ENCODE data around the gene PNKD. TPM values are rescaled to one million over a fixed set of nuclear protein-coding genes. Genes with fewer than 3 reads are reported as not detected.

The PNKD gene
- total RNA-seq, 2 experiments from 2014 or later: 20.4 to 21.4 TPM

- Mint-ChIP-seq H3K4me3 (no peak overlapping the region), H3K36me3 (ENCODE audit: low read depth) (no peaks in the 10 kb centered on the region), H3K27ac (no peak overlapping the region), H3K27me3 (ENCODE audit: low read depth) (no peaks in the 10 kb centered on the region), H3K9me3 (no peaks in the 10 kb centered on the region), H3K4me1 (ENCODE audit: low read depth) (peaks cover 21% of the 10 kb centered on the region)
- CTCF ChIA-PET: interaction anchor here (1.6 kb wide), 1 partner anchor 359 kb away, joined by 3 read pairs; no protein-coding TSS in a partner anchor
- intact Hi-C loops (cut with micrococcal nuclease): no loop called here
- no peak for DNase-seq
Observed at GRCh38 chr2:218329027-218329825, 58.9 kb downstream of the PNKD start.

- intact Hi-C loops (cut with micrococcal nuclease): no loop called here
- DNase-seq: no peak
- Mint-ChIP-seq H3K36me3 (ENCODE audit: low read depth) (no peaks in the 10 kb centered on the region), H3K4me3 (no peak overlapping the region), H3K27ac (no peak overlapping the region), H3K4me1 (ENCODE audit: low read depth) (peaks cover 21% of the 10 kb centered on the region), H3K9me3 (no peaks in the 10 kb centered on the region), H3K27me3 (ENCODE audit: low read depth) (no peaks in the 10 kb centered on the region)
- CTCF ChIA-PET: interaction anchor here (0.8 to 1.6 kb wide), 2 partner anchors 26 to 358 kb away, joined by 3 to 4 read pairs; no protein-coding TSS in a partner anchor
Observed at GRCh38 chr2:218329826-218330593, 59.7 kb downstream of the PNKD start.

GRCh38 chr2:218331745-218332144 is 61.4 kb downstream of the PNKD start:
- no peaks in the 10 kb centered on the region for H3K27me3 Mint-ChIP-seq (ENCODE audit: low read depth)
- H3K36me3 Mint-ChIP-seq (ENCODE audit: low read depth): no peaks in the 10 kb centered on the region
- H3K9me3 Mint-ChIP-seq: no peaks in the 10 kb centered on the region
- H3K4me3 Mint-ChIP-seq: no peak overlapping the region
- CTCF ChIA-PET: interaction anchor here (1.3 kb wide), 1 partner anchor 25 kb away, joined by 4 read pairs; the partner anchor contains the start of gene CATIP
- intact Hi-C loops (cut with micrococcal nuclease): no loop called here
- no peak overlapping the region for H3K27ac Mint-ChIP-seq
- H3K4me1 Mint-ChIP-seq (ENCODE audit: low read depth): peaks cover 9% of the 10 kb centered on the region
- DNase-seq: no peak

GRCh38 chr2:218332288-218332687 is 62.0 kb downstream of the PNKD start:
- intact Hi-C loops (cut with micrococcal nuclease): no loop called here
- H3K27me3 Mint-ChIP-seq (ENCODE audit: low read depth): no peaks in the 10 kb centered on the region
- H3K4me3 Mint-ChIP-seq: no peak overlapping the region
- DNase-seq: no peak
- H3K4me1 Mint-ChIP-seq (ENCODE audit: low read depth): peaks cover 9% of the 10 kb centered on the region
- no peak overlapping the region for H3K27ac Mint-ChIP-seq
- H3K9me3 Mint-ChIP-seq: no peaks in the 10 kb centered on the region
- no peaks in the 10 kb centered on the region for H3K36me3 Mint-ChIP-seq (ENCODE audit: low read depth)
- CTCF ChIA-PET: interaction anchor here (1.3 kb wide), 1 partner anchor 24 kb away, joined by 4 read pairs; the partner anchor contains the start of gene CATIP

DNA sequence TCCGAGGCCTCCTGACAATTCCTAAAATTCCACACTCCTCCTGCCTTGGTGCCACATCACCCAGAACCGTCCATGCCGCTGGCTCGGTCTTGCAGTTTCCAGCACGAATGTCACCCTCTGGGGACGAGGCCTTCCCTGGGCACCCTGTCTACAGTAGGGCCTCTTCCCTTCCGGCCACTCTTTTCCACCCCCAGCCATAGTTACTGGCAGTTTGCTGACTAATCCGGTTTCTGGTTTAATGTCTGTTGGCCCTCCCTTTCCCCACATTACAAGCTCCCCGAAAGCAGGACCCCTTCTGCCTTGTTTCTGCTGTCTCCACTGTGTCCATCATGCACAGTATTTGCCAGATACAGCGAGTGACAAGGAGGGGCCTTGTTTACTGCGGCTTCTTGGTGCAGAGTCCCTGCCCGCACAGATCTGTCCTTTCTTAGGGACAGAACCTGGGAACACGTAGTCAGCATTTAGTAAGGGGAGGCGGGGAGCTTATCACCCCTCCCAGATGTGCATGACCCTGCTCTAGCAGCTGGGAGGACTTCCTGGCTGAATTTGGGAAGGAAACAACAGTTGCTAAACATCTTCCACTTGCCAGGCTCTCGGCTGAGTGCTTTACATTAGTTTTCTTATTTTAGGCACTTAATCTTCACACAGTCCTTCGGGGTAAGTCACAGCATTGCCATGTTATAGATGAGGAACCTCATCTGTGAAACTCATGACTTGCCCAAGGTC is 62.8 kb downstream of the PNKD start:
- Mint-ChIP-seq H3K4me1 (ENCODE audit: low read depth) (peaks cover 8% of the 10 kb centered on the region), H3K4me3 (no peak overlapping the region), H3K27ac (no peak overlapping the region), H3K9me3 (no peaks in the 10 kb centered on the region), H3K36me3 (ENCODE audit: low read depth) (no peaks in the 10 kb centered on the region), H3K27me3 (ENCODE audit: low read depth) (no peaks in the 10 kb centered on the region)
- CTCF ChIA-PET: no interaction called here
- intact Hi-C loops (cut with micrococcal nuclease): no loop called here
- no peak for DNase-seq

DNA sequence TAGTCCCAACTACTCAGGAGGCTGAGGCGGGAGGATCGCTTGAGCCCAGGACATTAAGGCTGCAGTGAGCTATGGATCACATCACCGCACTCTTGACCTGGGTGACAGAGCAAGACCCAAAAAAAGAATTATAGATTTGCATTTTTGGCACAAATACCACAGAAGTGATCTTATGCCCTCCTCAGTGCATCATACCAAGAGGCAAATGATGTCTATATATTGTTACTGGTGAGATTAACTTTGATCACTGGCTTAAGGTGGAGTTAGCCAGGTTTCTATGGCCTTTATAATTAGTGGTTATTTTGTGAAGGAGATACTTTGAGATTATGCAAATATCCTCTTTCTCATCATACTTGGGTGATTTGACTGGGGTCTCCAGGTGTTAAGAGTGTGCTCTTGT is 64.2 kb downstream of the PNKD start:
- no peaks in the 10 kb centered on the region for H3K27me3 Mint-ChIP-seq (ENCODE audit: low read depth)
- CTCF ChIA-PET: no interaction called here
- no peak overlapping the region for H3K4me3 Mint-ChIP-seq
- no peak overlapping the region for H3K27ac Mint-ChIP-seq
- peaks cover 8% of the 10 kb centered on the region for H3K4me1 Mint-ChIP-seq (ENCODE audit: low read depth)
- DNase-seq: no peak
- no peaks in the 10 kb centered on the region for H3K36me3 Mint-ChIP-seq (ENCODE audit: low read depth)
- intact Hi-C loops (cut with micrococcal nuclease): no loop called here
- H3K9me3 Mint-ChIP-seq: no peaks in the 10 kb centered on the region

DNA sequence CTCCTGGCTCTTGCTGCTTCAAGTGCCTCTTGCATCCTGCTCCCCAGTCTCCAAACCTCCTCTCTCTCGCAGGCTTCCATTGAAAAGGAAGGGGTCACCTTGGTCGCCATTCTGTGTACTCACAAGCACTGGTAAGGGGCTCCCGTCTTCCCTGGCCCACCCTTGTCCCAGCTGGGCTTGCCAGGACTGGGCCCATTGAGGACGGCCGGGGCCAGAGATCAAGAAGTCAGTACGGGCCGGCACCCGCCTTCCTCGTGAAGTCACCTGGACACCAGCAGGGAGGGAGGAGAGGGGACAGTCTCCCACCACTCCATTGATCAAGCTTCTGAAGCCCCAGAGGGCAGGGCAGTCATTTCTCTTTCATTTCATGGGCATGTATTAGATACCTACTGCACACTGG is 70.3 kb downstream of the PNKD start:
- CTCF ChIA-PET: interaction anchor here (0.6 kb wide), 1 partner anchor 511 kb away, joined by 6 read pairs; no protein-coding TSS in a partner anchor
- Mint-ChIP-seq H3K4me3 (no peak overlapping the region), H3K4me1 (ENCODE audit: low read depth) (no peaks in the 10 kb centered on the region), H3K9me3 (no peaks in the 10 kb centered on the region), H3K27me3 (ENCODE audit: low read depth) (no peaks in the 10 kb centered on the region), H3K27ac (no peak overlapping the region), H3K36me3 (ENCODE audit: low read depth) (no peaks in the 10 kb centered on the region)
- intact Hi-C loops (cut with micrococcal nuclease): no loop called here
- DNase-seq: no peak

GRCh38 chr2:218341381-218341780 is 71.1 kb downstream of the PNKD start:
- CTCF ChIA-PET: no interaction called here
- no peak for DNase-seq
- H3K36me3 Mint-ChIP-seq (ENCODE audit: low read depth): no peaks in the 10 kb centered on the region
- no peaks in the 10 kb centered on the region for H3K4me1 Mint-ChIP-seq (ENCODE audit: low read depth)
- intact Hi-C loops (cut with micrococcal nuclease): no loop called here
- H3K27me3 Mint-ChIP-seq (ENCODE audit: low read depth): no peaks in the 10 kb centered on the region
- H3K27ac Mint-ChIP-seq: no peak overlapping the region
- no peak overlapping the region for H3K4me3 Mint-ChIP-seq
- H3K9me3 Mint-ChIP-seq: no peaks in the 10 kb centered on the region

DNA sequence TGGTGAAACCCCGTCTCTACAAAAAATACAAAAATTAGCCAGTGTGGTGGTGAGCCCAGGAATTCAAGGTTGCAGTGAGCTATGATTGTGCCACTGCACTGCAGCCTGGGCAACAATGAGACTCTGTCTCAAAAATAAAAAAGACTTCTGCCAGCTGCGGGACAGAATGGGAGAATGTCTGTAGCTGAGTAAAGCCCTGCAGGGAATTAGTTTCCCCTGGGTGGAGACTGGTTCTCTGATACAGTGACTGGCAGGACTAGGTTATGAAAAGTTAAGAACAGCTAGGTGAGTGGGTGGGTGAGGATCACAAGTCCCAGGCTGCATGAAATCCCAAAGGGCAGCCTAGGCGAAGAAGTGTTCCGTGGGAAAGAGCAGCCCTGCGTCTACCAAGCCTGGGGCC is 72.5 kb downstream of the PNKD start:
- H3K36me3 Mint-ChIP-seq (ENCODE audit: low read depth): no peaks in the 10 kb centered on the region
- H3K4me3 Mint-ChIP-seq: no peak overlapping the region
- CTCF ChIA-PET: interaction anchor here (1.5 kb wide), 1 partner anchor 14 kb away, joined by 4 read pairs; the partner anchor contains the start of gene CATIP
- intact Hi-C loops (cut with micrococcal nuclease): no loop called here
- H3K27ac Mint-ChIP-seq: no peak overlapping the region
- no peaks in the 10 kb centered on the region for H3K9me3 Mint-ChIP-seq
- DNase-seq: no peak
- no peaks in the 10 kb centered on the region for H3K4me1 Mint-ChIP-seq (ENCODE audit: low read depth)
- H3K27me3 Mint-ChIP-seq (ENCODE audit: low read depth): no peaks in the 10 kb centered on the region

DNA sequence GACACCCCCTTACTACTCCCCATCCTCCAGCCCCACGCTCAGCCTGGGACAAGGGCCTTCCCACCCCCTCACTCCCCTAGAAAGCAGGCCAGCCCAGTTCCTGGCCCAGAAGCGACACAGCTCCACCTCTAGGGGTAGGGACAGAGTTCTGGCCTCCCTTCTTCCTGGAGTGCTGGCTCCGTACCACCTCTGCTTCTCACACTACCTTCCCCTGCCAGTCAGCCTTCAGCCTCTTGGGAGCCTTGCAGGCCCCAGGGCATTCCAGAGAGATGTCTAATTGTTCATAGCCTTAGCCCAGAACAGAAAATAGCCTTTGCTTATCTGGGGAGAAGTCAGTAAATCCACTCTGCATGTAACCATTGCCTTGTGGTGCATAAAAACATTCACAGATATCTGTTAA is 73.3 kb downstream of the PNKD start:
- Mint-ChIP-seq H3K9me3 (no peaks in the 10 kb centered on the region), H3K27ac (no peak overlapping the region), H3K36me3 (ENCODE audit: low read depth) (no peaks in the 10 kb centered on the region), H3K4me3 (no peak overlapping the region), H3K4me1 (ENCODE audit: low read depth) (no peaks in the 10 kb centered on the region), H3K27me3 (ENCODE audit: low read depth) (no peaks in the 10 kb centered on the region)
- CTCF ChIA-PET: interaction anchor here (0.8 to 1.1 kb wide), 2 partner anchors 12 to 86 kb away, joined by 3 read pairs; no protein-coding TSS in a partner anchor
- intact Hi-C loops (cut with micrococcal nuclease): no loop called here
- no peak for DNase-seq

DNA sequence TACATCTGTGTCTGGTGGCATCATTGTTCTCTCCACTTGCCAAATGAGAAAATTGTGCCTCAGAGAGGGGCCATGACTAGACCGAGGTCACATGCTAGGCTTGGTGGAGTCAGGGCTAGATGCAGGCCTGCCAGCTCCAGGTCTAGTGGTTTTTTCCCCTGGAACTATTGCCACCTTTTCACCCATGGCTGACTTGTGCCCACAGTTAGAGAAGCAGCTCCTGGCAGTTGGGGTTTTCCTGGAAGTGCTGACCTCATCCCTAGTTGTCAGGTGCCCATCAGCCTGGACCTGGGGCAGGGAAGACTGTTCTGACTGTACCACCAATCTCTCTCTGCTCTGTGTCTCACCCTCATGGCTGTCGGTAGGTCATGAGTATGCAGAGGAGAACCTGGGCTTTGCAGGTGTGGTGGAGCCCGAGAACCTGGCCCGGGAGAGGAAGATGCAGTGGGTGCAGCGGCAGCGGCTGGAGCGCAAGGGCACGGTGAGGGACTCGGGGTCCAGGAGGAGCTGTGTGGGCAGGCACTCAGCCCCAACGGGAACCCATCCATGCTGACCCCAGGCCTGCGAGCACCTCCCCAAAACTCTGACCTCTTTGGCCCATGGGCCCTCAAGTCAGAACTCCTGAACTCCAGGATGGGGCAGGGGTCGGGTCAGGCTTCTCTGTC is 73.9 kb downstream of the PNKD start:
- Mint-ChIP-seq H3K27me3 (ENCODE audit: low read depth) (no peaks in the 10 kb centered on the region), H3K4me3 (no peak overlapping the region), H3K27ac (no peak overlapping the region), H3K4me1 (ENCODE audit: low read depth) (no peaks in the 10 kb centered on the region), H3K9me3 (no peaks in the 10 kb centered on the region), H3K36me3 (ENCODE audit: low read depth) (no peaks in the 10 kb centered on the region)
- CTCF ChIA-PET: interaction anchor here (0.8 to 1.1 kb wide), 3 partner anchors 12 to 86 kb away, joined by 3 read pairs; no protein-coding TSS in a partner anchor
- intact Hi-C loops (cut with micrococcal nuclease): no loop called here
- DNase-seq: no peak
